Activated CD4-positive, alpha-beta memory T cell treated with anti-CD3 and anti-CD28 coated beads, Interleukin-2, amount 10 ng/mL, durations not matched to agents 7 days and 5 days (primary cell): ENCODE measurements around the gene CCDC40. TPM values are rescaled to one million over a fixed set of nuclear protein-coding genes. Genes with fewer than 3 reads are reported as not detected.

Experiments
- CTCF ChIA-PET: fragments of 350-600 bp; sonication (Branson Sonifier 250); formaldehyde crosslinking; loops from one replicate; lab custom pipeline; 2021; ENCODE audit warnings: antibody characterized with exemption, inconsistent platforms; lab: Charles Lee
- POLR2A ChIA-PET: fragments of 350-600 bp; sonication (Branson Sonifier 250); formaldehyde crosslinking; loops from one replicate; lab custom pipeline; 2021; ENCODE audit warnings: antibody characterized with exemption; lab: Charles Lee
- DNase-seq: peaks from one replicate; pipeline ENCODE4 v3.0.0-alpha.2; 2020
- H3K27ac Mint-ChIP-seq: one replicate; pipeline ENCODE4 v1.8.0; 2021; ENCODE audit warnings: mild to moderate bottlenecking, mixed read lengths
- H3K27me3 Mint-ChIP-seq: one replicate; pipeline ENCODE4 v1.8.0; 2021; ENCODE audit warnings: mixed read lengths
- H3K36me3 Mint-ChIP-seq: one replicate; pipeline ENCODE4 v1.8.0; 2021; ENCODE audit warnings: low read depth, mixed read lengths
- H3K4me1 Mint-ChIP-seq: one replicate; pipeline ENCODE4 v1.8.0; 2021; ENCODE audit warnings: mixed read lengths
- H3K4me3 Mint-ChIP-seq: one replicate; pipeline ENCODE4 v1.8.0; 2021; ENCODE audit warnings: mild to moderate bottlenecking, mixed read lengths
- H3K9me3 Mint-ChIP-seq: one replicate; pipeline ENCODE4 v1.8.0; 2021; ENCODE audit warnings: mixed read lengths
- total RNA-seq, 2 experiments: library from RNA; stranded (reverse); gene quantifications; one replicate each; pipeline ENCODE4 v1.2.3, GENCODE V29; 2021

Gene CCDC40
- total RNA-seq, 2 experiments from 2014 or later, result not detected

DNA sequence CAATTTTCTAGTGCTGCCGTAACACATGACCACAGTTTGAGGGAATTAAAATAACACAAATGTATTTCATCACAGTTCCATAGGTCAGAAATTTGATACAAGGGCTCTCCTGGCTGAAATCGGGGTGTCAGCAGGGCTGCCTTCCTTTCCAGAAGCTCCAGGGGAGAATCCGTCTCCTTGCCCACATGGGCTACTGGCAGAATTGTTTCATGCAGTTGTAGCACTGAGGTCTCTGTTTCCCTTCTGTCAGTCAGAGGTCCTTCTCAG lies 89.9 kb downstream of the CCDC40 start:
- POLR2A ChIA-PET, result interaction anchor here (1.7 kb wide), 1 partner anchor 19 kb away, joined by 9 read pairs; no protein-coding TSS in a partner anchor
- DNase-seq, result no peak
- no peaks in the 10 kb centered on the region for H3K9me3 Mint-ChIP-seq
- peaks cover 17% of the 10 kb centered on the region for H3K27me3 Mint-ChIP-seq
- no peaks in the 10 kb centered on the region for H3K4me1 Mint-ChIP-seq
- no peaks in the 10 kb centered on the region for H3K36me3 Mint-ChIP-seq
- CTCF ChIA-PET, result interaction anchor here (1.3 kb wide), 1 partner anchor 25 kb away, joined by 4 read pairs; the partner anchor contains the start of gene GAA
- H3K27ac Mint-ChIP-seq, result no peak overlapping the region
- no peak overlapping the region for H3K4me3 Mint-ChIP-seq

DNA sequence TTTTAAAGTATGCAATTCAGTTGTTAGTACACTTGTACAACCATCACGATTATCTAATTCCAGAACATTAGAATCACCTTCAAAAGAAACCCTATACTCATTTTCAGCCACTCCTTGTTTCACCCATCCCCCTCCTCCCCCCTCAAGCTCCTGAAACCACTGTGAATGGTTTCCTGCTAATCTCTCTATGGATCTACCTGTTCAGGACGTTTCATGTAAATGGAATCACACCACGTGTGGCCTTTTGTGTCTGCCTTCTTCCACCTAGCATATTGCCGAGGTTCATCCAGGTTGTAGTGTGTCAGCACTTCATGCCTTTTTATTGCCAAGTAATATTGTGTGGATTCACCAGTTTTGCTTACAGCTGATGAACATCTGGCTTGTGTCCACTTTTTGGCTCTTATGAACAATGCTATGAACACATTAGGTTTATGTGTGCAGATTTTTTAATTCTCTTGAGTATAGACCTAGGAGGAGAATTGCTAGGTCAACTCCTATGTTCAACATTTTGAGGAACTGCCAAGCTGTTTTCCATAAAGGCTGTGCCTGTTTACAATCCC lies 92.6 kb downstream of the CCDC40 start:
- Mint-ChIP-seq H3K9me3 (no peaks in the 10 kb centered on the region), H3K27me3 (peaks cover 17% of the 10 kb centered on the region), H3K27ac (no peak overlapping the region), H3K4me1 (no peaks in the 10 kb centered on the region), H3K36me3 (peaks cover 17% of the 10 kb centered on the region), H3K4me3 (no peak overlapping the region)
- POLR2A ChIA-PET, result interaction anchor here (1.6 to 2.8 kb wide), 2 partner anchors 11 to 13 kb away, joined by 6 to 7 read pairs; no protein-coding TSS in a partner anchor
- CTCF ChIA-PET, result interaction anchor here (0.6 to 2.8 kb wide), 2 partner anchors 27 to 61 kb away, joined by 3 to 15 read pairs; partner anchors contain the start of gene GAA
- DNase-seq, result no peak

DNA sequence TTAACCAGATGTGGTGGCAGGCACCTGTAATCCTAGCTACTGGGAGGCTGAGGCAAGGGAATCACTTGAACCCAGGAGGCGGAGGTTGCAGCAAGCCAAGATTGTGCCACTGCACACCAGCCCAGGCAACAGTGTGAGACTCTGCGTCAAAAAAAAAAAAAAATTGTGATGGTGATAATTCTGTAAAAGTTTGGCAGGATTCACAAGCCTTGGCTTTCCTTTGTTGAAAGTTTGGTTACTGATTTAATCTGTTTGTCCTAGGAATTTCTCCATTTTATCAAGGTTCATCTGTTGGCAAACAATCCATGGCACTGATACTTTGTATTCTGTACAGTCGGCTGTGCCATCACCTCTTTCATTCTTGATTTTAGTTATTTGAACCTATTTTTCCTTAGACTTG lies 94.5 kb downstream of the CCDC40 start:
- Mint-ChIP-seq H3K9me3 (no peaks in the 10 kb centered on the region), H3K4me3 (no peak overlapping the region), H3K27me3 (peaks cover 15% of the 10 kb centered on the region), H3K4me1 (no peaks in the 10 kb centered on the region), H3K27ac (no peak overlapping the region), H3K36me3 (peaks cover 33% of the 10 kb centered on the region)
- ChIA-PET CTCF (no interaction called here), POLR2A (interaction anchor here (5.3 kb wide), 1 partner anchor 13 kb away, joined by 36 read pairs; no protein-coding TSS in a partner anchor)
- no peak for DNase-seq

DNA sequence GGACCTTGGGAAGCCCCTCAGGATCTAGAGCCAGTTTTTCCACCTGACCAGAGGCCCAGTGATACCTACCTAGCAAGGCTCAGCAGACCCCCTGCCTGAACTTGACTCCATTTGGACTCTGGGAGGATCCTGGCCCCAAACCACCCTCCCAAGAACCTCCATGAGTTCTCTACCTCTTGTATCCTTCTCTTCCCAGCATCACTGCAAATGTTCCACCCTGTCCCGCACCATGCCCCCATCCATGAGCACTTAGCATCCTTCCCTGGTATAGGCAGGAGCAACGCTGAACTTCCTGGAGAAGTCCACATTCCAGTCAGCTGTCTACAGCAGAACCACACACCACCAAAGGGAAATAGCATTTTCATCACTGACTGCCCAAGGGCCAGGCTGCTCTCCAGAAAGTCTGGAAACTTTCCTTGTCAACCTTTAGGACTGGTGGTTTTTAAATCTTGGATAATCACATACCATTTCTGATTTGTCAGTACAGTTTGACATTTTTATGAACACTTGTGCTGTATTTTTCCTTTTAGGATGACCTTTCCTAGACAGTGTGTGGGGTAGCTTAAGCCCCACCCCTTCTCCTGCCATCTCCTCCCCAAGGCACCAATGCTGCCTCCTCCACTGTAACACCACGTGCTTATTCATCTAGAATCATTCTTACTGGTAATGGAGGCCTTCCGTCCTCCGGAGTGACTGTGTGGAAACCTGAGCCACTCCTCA lies 96.6 kb downstream of the CCDC40 start:
- H3K4me1 Mint-ChIP-seq, result no peaks in the 10 kb centered on the region
- H3K27me3 Mint-ChIP-seq, result peaks cover 9% of the 10 kb centered on the region
- H3K9me3 Mint-ChIP-seq, result no peaks in the 10 kb centered on the region
- no peak for DNase-seq
- POLR2A ChIA-PET, result interaction anchor here (0.7 to 5.3 kb wide), 3 partner anchors 11 to 125 kb away, joined by 3 to 36 read pairs (median 4); partner anchors contain the start of gene EIF4A3
- CTCF ChIA-PET, result interaction anchor here (0.7 kb wide), 1 partner anchor 50 kb away, joined by 3 read pairs; no protein-coding TSS in a partner anchor
- no peak overlapping the region for H3K4me3 Mint-ChIP-seq
- no peak overlapping the region for H3K27ac Mint-ChIP-seq
- peaks cover 53% of the 10 kb centered on the region for H3K36me3 Mint-ChIP-seq

DNA sequence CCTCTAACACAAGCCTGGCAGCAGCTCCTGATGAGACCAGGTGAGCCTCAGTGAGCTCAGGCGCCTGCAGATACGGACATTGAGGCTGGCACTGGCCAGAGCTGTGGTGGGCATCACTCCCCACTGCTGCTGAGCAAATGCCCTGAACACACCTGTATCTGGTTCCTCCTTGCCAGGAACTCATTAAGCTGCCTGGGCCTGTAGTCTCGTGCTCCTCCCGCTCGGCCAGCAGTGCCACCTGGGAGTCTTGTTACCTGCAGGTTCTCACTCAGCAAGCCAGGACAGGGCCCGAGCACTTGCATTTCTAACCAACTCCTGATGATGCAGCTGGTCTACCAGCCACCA lies 97.2 kb downstream of the CCDC40 start:
- H3K4me1 Mint-ChIP-seq, result no peaks in the 10 kb centered on the region
- ChIA-PET POLR2A (interaction anchor here (0.7 to 5.3 kb wide), 5 partner anchors 11 to 151 kb away, joined by 3 to 36 read pairs (median 3); partner anchors contain the start of gene EIF4A3), CTCF (interaction anchor here (0.7 kb wide), 2 partner anchors 9 to 50 kb away, joined by 3 read pairs; no protein-coding TSS in a partner anchor)
- no peaks in the 10 kb centered on the region for H3K9me3 Mint-ChIP-seq
- H3K27me3 Mint-ChIP-seq, result peaks cover 4% of the 10 kb centered on the region
- H3K4me3 Mint-ChIP-seq, result no peak overlapping the region
- DNase-seq, result no peak
- no peak overlapping the region for H3K27ac Mint-ChIP-seq
- H3K36me3 Mint-ChIP-seq, result peaks cover 56% of the 10 kb centered on the region

DNA sequence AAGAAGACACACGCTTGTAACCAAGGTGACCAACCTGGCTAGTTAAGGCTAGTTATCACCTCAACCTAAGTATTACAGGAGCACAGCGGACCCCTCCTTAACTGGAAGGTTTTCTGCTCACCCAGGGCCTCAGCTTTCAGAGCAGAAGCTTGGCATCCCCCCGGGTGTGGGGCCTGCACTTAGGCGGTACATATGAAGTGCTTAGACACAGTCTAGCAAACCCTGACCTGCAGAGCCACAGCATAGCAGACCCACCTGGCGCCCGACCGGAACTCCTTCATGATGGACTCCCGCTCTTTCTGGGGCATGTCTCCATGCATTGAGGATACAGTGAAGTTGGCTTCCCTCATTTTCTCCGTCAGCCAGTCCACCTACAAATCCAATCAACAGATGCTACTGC lies 100.7 kb downstream of the CCDC40 start:
- ChIA-PET CTCF (no interaction called here), POLR2A (no interaction called here)
- Mint-ChIP-seq H3K4me3 (no peak overlapping the region), H3K27me3 (no peaks in the 10 kb centered on the region), H3K9me3 (no peaks in the 10 kb centered on the region), H3K36me3 (peaks cover 87% of the 10 kb centered on the region), H3K4me1 (peaks cover 4% of the 10 kb centered on the region), H3K27ac (no peak overlapping the region)
- DNase-seq, result no peak

DNA sequence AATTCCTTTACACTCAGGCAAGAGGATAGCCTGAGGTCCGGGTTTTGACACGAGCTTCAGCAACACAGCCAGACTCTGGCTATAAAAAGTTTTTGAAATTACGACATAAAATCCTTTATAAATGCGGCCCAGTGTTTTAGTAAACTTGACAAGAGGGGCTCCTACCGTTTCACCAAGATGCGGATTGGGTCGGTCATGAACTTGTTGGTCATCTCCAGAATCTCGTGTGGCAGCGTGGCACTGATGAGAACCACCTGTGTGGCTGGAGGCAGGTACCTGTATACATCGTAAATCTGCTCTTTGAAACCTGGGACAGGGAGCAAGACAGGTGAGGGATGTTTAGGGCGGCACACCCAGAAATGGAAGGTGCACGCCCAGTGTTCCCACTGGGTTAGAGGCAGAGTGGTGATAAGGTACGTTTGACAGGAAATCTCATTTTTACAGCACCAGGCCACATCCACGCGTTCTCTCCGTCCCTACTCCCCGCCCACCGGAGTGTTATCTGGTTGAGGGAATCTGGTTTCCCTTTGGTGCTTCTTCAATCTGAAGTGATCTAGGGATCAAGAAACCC lies 102.5 kb downstream of the CCDC40 start:
- no peak for DNase-seq
- Mint-ChIP-seq H3K27me3 (no peaks in the 10 kb centered on the region), H3K9me3 (no peaks in the 10 kb centered on the region), H3K27ac (no peak overlapping the region), H3K36me3 (peaks cover 84% of the 10 kb centered on the region), H3K4me1 (peaks cover 15% of the 10 kb centered on the region), H3K4me3 (no peak overlapping the region)
- POLR2A ChIA-PET, result interaction anchor here (0.9 kb wide), 1 partner anchor 127 kb away, joined by 3 read pairs; no protein-coding TSS in a partner anchor
- CTCF ChIA-PET, result interaction anchor here (0.5 kb wide), 1 partner anchor 393 kb away, joined by 3 read pairs; no protein-coding TSS in a partner anchor

DNA sequence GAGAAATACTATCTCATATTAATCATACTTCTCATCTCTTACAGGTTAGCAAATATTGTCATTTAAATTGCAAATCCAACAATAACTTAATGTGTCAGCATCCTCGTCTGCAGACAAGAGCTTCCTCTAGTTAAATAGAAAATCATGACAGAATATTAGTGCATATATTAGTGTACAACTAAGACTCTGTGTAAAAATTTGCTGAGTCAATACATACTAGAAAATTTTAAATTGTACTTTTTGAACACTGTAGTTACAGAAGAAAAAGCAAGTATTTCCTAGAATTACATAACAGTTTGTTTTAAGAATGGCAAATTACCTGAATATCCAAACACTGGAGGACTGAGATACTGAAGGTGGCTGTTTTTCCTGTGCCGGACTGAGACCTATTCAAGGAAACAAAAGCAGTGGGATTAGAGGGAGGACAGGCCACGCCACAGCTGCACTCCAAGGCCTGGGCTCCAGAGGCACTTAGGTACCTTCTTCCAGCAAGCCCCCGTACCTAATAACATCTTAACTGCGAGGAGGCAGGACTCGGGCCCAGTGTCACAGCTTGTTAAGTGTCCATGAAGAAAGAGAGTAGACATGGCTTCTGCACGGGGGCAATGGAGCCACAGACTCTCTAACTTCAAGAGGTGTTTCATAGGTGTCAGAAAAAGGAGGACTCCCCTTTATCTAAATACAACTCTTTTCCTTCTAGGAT lies 105.2 kb downstream of the CCDC40 start:
- H3K27ac Mint-ChIP-seq, result no peak overlapping the region
- no peak overlapping the region for H3K4me3 Mint-ChIP-seq
- H3K4me1 Mint-ChIP-seq, result peaks cover 38% of the 10 kb centered on the region
- no peaks in the 10 kb centered on the region for H3K27me3 Mint-ChIP-seq
- POLR2A ChIA-PET, result interaction anchor here (1.2 to 5.3 kb wide), 3 partner anchors 8 to 40 kb away, joined by 3 to 36 read pairs (median 13); partner anchors contain the start of gene GAA
- no peaks in the 10 kb centered on the region for H3K9me3 Mint-ChIP-seq
- no peak for DNase-seq
- H3K36me3 Mint-ChIP-seq, result peaks cover 82% of the 10 kb centered on the region
- CTCF ChIA-PET, result interaction anchor here (0.8 to 2.7 kb wide), 2 partner anchors 40 kb away, joined by 3 to 16 read pairs; partner anchors contain the start of gene GAA

DNA sequence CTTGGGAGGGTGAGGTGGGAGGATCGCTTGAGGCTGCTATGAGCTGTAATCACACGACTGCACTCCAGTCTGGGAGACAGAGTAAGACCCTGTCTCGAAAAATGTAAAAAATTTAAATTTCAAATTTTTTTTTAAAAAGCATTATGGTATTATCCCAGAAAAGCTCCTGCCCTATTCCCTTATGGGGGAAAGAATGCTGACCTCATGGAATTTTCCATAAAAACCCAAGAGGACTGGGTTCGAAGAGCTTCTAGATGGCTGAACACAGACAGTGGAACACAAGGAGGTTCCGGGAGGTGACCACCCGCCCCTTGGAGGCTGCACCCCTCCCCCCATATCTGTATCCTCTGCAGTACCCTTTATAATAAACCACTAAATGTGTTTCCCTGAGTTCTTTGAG lies 106.5 kb downstream of the CCDC40 start:
- Mint-ChIP-seq H3K27ac (no peak overlapping the region), H3K36me3 (peaks cover 76% of the 10 kb centered on the region), H3K4me1 (peaks cover 40% of the 10 kb centered on the region), H3K27me3 (no peaks in the 10 kb centered on the region), H3K9me3 (no peaks in the 10 kb centered on the region), H3K4me3 (no peak overlapping the region)
- CTCF ChIA-PET, result interaction anchor here (0.6 to 2.7 kb wide), 2 partner anchors 42 to 136 kb away, joined by 3 to 16 read pairs; partner anchors contain the start of gene GAA
- DNase-seq, result no peak
- POLR2A ChIA-PET, result interaction anchor here (0.9 to 5.3 kb wide), 6 partner anchors 9 to 311 kb away, joined by 3 to 60 read pairs (median 10); partner anchors contain the start of genes GAA and RNF213

DNA sequence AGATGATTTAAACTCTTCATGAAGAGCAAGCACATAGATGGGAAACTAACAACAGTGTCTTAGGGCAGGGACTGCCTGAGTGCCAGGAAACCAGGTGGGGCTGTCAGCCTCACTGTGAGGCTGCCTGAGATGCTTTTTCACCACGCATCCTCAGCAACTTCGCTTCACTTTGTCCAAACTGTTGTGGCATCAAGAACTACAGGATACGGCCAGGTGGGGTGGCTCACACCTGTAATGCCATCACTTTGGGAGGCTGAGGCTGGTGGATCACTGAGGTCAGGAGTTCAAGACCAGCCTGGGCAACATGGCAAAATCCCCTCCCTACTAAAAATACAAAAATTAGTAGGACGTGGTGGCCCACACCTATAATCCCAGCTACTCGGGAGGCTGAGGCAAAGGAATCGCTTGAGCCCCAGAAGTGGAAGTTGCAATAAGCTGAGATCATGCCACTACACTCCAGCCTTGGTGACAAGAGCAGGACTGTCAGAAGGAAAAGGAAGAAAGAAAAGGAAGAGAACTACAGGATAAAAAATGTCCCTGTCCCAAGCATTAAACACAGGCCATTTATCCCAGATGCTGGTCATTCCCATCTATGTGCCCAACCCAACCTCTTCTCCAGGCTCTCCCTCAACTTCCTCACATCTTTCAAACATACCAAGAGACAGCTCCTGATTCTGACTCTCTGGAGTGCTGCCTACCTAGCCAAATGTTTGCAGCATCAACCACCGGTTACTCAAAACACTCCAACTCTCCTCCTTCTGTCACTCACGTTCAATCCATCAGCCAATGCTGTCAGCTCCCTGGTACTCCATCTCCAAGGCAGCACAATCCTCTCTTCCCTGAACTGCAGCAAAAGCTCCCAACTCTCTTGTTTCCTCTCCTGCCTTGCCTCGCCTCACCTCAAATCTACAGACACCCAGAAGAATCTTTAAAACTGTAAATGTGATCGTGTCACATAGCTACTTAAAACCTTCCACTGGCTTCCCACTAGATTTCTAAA lies 108.9 kb downstream of the CCDC40 start:
- peak; percentile 34 for DNase-seq
- ChIA-PET POLR2A (interaction anchor here (0.7 to 5.3 kb wide), 22 partner anchors 9 to 1368 kb away, joined by 3 to 60 read pairs (median 3); partner anchors contain the start of genes CBX4, GAA, RNF213 and SGSH), CTCF (interaction anchor here (0.7 to 2.1 kb wide), 5 partner anchors 44 to 137 kb away, joined by 3 to 23 read pairs (median 3); partner anchors contain the start of gene GAA)
- Mint-ChIP-seq H3K27ac (peak overlapping the region; percentile 74), H3K4me1 (peaks cover 50% of the 10 kb centered on the region), H3K4me3 (peak overlapping the region; percentile 87), H3K9me3 (no peaks in the 10 kb centered on the region), H3K27me3 (no peaks in the 10 kb centered on the region), H3K36me3 (peaks cover 53% of the 10 kb centered on the region)
